Right lobe of liver (tissue), 4 donors: ENCODE measurements around the gene KCNK4.

Source experiments
- POLR2A ChIP-seq: fragments of 450-650 bp; IDR thresholded peaks from one replicate; pipeline ENCODE4 v1.6.1; 2017; ENCODE audit warnings: antibody characterized with exemption, mild to moderate bottlenecking
- TF ChIP-seq, protein P1 (sequence below), 4 donors: fragments of 200-600 bp in 3 of 4; fragments of 450-650 bp in 1 of 4; IDR thresholded peaks; one replicate each; pipeline versions ENCODE4 v1.5.1 to v1.8.0; 2016 to 2022; ENCODE audit warnings: antibody characterized with exemption in 4 of 4, mild to moderate bottlenecking in 2 of 4
- donor health status: DM: no; HTN: no; CAD: no.
- donor health status: DM: no; HTN: no; CAD: no.
- donor health status: DM: no; HTN: yes; CAD: no.

DNA sequence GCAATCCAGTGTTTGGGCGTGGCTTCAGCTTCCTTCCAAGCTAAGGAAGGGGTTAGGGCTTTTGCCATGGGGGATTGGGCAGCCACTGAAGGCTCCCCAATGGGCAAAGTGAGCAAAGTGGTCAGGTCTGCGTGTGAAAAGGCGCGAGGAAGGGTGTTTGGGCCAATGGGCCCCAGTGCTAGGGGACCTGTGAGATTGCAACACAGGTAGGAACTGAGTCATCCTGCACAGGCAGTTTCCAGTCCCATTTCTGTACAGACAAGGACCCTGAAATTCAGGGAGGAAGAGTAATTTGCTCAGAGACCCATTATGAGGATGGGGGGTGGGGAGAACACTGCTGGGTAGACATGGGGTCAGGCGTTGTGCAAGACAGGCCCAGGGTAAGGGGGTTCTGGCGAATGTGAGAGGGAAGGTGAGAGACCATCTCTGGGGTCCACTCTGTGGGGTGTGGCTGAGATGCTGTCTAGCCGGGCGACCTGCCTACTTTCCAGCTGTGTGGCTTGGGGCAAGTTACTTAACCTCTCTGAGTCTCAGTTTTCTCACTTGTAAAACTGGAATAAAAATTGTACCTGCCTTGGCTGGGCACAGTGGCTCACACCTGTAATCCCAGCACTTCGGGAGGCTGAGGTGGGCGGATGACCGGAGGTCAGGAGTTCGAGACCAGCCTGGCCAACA lies 56.2 kb downstream of the KCNK4 start:
- TF ChIP-seq, protein P1, sequence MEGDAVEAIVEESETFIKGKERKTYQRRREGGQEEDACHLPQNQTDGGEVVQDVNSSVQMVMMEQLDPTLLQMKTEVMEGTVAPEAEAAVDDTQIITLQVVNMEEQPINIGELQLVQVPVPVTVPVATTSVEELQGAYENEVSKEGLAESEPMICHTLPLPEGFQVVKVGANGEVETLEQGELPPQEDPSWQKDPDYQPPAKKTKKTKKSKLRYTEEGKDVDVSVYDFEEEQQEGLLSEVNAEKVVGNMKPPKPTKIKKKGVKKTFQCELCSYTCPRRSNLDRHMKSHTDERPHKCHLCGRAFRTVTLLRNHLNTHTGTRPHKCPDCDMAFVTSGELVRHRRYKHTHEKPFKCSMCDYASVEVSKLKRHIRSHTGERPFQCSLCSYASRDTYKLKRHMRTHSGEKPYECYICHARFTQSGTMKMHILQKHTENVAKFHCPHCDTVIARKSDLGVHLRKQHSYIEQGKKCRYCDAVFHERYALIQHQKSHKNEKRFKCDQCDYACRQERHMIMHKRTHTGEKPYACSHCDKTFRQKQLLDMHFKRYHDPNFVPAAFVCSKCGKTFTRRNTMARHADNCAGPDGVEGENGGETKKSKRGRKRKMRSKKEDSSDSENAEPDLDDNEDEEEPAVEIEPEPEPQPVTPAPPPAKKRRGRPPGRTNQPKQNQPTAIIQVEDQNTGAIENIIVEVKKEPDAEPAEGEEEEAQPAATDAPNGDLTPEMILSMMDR (IDR thresholded peaks at IDR 0.05): no peak
- no peak for TF ChIP-seq POLR2A
